ENCODE results near the gene SHOC2.

Gene SHOC2

GRCh38 chr10:110947061-110947595 is 27.7 kb downstream of the SHOC2 start:
- DNase-seq: no peak

GRCh38 chr10:110951381-110951780 is 32.0 kb downstream of the SHOC2 start:
- no peak for DNase-seq

GRCh38 chr10:110957606-110958005 is 38.2 kb downstream of the SHOC2 start:
- no peak for DNase-seq

- no peak for DNase-seq
These were observed 40.3 kb downstream of the SHOC2 start for GRCh38 chr10:110959379-110960332.

GRCh38 chr10:110960333-110960712 is 40.9 kb downstream of the SHOC2 start:
- DNase-seq: no peak

- no peak for DNase-seq
These were observed 43.0 kb downstream of the SHOC2 start for GRCh38 chr10:110962443-110962842.

- DNase-seq: no peak
These were observed 43.8 kb downstream of the SHOC2 start for GRCh38 chr10:110963162-110963561.

- no peak for DNase-seq
These were observed 45.3 kb downstream of the SHOC2 start for GRCh38 chr10:110964681-110965080.

GRCh38 chr10:110965216-110965615 is 45.8 kb downstream of the SHOC2 start:
- DNase-seq: no peak

GRCh38 chr10:110966146-110966545 is 46.7 kb downstream of the SHOC2 start:
- DNase-seq: no peak

GRCh38 chr10:110967009-110967630 is 47.7 kb downstream of the SHOC2 start:
- DNase-seq: no peak

- DNase-seq: no peak
These were observed 48.2 kb downstream of the SHOC2 start for GRCh38 chr10:110967645-110968044.

- DNase-seq: no peak
These were observed 49.8 kb downstream of the SHOC2 start for GRCh38 chr10:110969183-110969582.

GRCh38 chr10:110971638-110972037 is 52.2 kb downstream of the SHOC2 start:
- no peak for DNase-seq

GRCh38 chr10:110972231-110973134 is 53.1 kb downstream of the SHOC2 start:
- DNase-seq: no peak

- no peak for DNase-seq
These were observed 54.0 kb downstream of the SHOC2 start for GRCh38 chr10:110973400-110973799.

GRCh38 chr10:110976577-110976976 is 57.2 kb downstream of the SHOC2 start:
- no peak for DNase-seq

- DNase-seq: no peak
These were observed 58.3 kb downstream of the SHOC2 start for GRCh38 chr10:110977662-110978061.

- DNase-seq: no peak
These were observed 58.8 kb downstream of the SHOC2 start for GRCh38 chr10:110978204-110978603.

- DNase-seq: no peak
These were observed 60.2 kb downstream of the SHOC2 start for GRCh38 chr10:110979611-110980010.

GRCh38 chr10:110980807-110981206 is 61.4 kb downstream of the SHOC2 start:
- DNase-seq: no peak

- DNase-seq: no peak
These were observed 64.1 kb downstream of the SHOC2 start for GRCh38 chr10:110983466-110983865.
